GM19463 (cell line): Measurements from ENCODE around the gene MCM5.
A peak's percentile ranks its signal among the peaks of the same experiment; 100 is the strongest.
"Not testable (repeated sequence)": the region's sequence is repeated elsewhere in the genome, so short reads cannot be mapped to it uniquely, and the experiment has no call there.

Experiments
- ATAC-seq: cut with Tn5 transposase; IDR thresholded peaks from one replicate; pipeline ENCODE4 v1.9.1; 2021; ENCODE audit warnings: mild to moderate bottlenecking, moderate library complexity; ENCODE audit not compliant: unreplicated experiment

Gene MCM5

DNA sequence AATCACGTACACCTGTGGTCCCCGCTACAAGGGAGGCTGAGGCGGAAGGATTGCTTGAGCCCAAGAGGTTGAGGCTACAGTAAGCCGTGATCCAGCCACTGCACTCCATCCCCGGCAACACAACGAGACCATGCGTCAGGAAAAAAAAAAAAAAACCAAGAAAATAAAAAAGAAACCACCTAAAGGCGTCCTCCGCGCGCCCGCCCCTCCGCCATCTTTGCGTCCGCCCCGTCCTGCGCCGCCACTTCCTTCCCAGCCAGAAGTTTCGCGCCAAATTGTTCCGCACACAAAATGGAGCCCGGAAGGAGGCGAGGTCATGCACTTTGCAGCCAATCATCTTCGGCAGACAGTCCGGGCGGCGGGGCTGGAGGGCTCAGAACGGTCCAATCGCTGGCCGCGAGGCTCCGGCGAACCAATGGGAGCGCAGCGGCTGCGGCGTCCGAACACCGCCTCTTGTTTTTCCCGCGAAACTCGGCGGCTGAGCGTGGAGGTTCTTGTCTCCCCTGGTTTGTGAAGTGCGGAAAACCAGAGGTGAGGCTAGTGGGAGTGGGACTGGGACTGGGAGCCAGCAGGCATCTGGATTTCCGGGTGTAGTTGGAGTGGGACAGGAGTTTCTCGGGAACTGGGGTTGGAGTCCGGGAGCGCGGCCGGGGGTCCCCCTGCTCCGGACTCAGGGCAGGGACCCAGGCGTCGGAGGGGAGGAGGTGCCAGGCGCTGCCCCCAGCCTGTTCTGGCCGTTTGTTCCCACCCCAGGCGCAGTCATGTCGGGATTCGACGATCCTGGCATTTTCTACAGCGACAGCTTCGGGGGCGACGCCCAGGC lies at the start of gene MCM5:
TSS of gene MCM5 (plus strand) at position 463 of the 823 bp plus-strand sequence. CDS start at position 762, 299 bp downstream.
- peak; percentile 95 for ATAC-seq

DNA sequence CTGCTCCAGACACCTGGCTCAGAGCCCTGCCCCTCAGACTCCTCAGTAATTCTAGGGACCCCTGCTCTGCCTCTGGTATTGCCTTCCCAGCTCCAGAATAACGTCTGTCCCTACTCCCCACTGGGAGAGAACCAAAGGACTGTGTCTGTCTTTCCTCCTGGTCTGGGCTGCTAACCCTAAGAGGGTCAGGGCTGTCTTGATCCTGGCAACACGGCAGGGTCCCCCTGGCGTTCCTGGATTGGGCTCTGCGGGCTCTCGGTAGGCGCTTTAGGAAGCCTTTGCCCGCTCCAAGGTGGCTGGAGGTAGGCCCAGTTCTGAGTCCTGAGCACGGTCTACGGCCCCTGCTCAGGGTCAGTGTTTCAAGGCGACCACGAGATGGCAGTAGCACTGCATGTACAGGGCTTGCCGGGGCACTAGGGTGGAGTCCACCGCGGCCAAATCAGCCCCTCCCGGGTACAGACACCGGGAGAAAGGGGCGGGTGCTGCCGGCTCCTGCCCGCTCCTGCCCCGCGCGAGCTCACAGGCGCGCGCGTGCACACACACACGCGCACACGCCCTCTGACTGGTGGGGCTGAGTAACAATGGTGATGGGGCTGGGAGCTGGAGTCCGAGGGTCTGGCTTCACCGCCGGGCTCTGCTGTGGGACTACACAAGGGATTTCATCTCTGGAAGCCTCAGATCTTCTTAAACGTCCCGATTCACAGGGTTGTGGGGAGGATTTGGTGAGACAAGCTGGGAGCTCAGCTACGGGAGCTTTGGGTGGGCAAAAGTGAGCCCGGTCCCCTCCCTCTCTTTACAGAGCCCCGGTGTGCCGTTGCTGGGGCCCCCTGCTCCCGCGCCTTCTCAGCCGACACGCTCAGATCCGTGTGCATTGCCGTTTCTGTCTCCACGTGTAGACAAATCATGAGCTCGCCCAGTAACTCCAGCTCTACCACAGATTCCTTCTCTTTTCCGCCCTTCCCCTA lies 49.1 kb upstream of the MCM5 start:
- ATAC-seq, result peak; percentile 72

DNA sequence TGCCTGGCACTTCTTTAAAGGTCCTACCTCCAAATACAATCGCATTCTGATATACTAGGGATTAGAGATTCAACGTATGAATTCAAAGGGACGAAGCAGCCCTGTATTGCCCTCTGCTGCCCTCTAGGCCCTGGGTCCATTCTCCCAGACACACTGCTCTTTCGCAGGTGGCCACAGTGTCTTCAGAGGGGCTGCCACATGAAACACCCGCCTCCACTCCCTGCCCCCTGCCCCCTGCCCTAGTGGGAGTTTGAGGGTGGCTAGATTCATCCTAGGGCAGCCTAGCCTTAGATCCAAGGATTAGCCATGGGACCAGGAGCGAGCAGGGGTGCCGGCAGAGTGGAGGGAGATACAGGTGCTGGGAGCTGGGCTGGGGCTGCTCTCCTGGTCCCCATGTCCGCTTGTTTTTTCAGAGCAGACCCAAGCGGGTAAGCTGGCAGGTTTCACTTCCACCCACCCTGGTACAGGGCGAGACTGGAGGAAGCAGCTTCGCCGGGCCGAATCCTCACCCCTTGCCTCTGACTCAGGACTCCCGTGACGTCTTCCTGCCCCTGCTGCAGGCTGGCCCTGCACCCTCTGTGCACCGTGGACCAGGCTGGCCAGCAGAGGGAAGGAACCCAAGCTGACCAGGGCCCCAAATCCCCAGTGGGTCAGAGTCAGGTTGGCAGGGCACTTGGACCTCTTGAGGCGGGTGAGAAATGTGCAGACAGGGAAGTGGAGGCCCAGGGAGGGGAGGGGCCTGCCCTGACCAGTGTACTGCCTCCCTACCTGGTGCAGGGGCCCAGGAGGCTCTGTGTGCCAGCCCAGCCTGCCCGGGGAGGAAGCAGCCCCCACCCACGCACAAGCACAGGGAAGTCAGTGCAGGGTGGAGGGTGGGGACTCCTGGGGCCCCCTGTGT lies 47.5 kb upstream of the MCM5 start:
- ATAC-seq, result peak; percentile 63

DNA sequence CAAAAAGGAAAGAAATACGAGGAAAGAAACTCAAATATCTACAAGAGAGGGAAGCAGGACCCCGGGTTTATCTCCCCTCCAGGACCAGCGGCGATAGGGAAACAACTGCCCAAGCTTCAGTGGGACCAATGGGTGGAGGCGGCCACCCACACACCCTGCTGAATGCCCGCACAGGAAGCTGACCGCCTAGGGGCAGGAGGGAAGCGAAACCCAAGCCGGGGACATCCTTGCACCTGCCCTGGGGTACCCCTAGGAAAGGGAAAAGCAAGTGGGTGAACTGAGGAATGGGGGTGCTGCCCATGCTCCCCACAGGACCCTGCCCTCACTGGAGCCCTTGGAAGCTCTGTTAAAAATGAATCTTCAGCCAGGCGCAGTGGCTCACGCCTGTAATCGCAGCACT lies 46.6 kb upstream of the MCM5 start:
- ATAC-seq, result no peak

DNA sequence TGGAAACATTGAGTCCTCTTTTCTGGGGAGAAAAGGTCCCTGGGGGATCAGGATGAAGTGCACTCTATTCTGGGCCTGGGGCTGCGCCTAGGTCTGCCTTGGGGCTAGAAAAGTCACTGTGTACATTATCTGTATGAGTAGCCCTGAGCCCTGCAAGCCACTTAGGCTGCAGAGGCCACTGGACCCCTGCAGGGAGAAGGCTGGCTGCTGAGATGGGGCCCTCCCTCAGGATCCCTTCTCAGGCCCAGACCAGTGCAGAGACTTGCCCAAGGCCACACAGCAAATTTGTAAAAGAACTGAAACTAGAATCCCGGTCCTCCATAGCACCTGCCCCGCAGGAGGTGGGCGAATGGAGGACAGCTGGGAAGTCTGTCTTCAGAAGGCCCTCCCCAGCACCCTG lies 45.9 kb upstream of the MCM5 start:
- ATAC-seq, result no peak

DNA sequence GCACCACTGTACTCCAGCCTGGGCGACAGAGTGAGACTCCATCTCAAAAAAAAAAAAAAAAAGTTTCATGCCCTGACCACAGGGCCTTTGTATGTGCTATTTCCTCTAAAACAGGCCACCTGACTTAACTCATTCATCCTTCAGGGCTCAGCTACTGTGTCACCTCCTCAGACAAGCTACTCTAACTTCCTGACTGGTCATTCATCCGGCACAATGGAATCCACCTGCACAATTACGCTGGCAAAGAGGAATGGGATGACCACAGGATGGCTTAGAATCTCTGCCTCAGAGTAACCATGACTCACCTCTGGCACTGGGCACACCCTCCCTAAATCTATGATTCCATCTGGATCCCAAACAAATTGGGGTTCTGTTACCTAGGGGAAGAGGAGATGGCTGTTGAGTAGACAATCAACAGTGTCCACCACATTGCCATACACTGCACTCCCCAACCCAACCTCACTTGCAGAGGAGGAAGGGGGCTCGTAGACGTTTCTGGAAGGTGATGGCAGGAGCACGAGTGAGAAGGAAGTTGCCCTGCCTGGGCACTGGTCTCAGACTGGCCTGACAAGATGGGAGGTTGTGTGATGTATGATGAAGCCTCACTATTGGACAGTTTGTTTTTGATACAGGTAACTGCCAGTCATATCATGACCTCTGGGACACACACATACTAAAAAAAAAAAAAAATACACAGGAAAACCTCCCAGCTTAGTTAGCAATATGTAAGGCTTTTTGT lies 41.9 kb upstream of the MCM5 start:
- ATAC-seq, result no peak

DNA sequence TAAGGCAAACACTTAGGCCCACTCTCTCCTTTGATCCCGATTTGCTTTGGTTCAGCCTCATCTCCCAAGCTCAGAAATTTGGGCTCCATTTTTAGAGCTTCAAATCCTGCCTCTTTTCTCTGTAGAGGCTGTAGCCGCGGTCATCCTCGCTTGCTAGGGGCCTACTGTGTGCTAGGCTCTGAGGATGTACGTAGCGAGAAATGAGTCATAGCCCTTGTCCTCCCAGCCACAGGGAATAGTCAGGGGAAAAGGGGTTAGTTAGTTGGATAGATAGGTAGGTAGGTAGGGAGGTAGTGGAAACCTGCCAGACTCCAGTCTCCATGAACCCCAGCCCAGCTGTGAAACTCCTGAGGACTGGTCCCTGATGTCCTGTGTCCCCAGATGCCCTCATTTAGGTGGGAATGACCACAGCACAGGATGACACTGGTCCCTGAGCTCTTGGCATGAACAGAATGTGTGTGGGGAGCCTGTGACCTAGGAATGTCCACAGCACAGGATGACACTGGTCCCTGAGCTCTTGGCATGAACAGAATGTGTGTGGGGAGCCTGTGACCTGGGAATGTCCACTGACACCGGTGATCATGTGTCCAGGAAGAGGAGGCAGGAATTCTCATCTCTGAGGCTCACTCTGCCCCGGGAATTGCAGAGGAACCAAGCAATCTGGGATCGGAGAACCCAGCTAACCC lies 40.4 kb upstream of the MCM5 start:
- no peak for ATAC-seq

DNA sequence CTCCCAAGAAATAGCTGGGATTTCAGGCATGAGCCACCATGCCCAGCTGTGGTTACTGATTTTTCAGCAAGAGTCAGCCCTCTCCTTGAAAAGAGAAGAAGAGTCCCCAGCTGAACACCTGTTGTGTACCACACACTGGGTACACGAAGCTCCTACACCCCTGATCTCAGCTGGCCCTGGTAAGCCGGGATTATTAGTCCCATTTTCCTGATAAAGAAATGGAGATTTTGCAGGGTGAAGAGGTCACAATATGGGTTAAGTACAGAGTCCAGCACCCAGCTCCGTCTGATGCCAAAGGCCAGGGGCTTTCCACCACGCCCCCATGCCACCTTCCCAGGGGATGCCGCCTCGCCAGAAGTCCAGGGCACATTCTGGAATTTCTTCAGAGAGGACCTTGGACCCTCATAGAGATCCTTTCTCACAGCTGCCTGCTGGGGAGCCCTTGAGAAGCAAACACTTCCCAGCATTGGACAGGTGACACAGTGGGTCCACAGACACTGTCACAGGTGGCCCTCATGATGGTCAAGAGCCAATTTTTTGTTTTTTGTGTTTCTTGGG lies 38.9 kb upstream of the MCM5 start:
- ATAC-seq, result no peak

DNA sequence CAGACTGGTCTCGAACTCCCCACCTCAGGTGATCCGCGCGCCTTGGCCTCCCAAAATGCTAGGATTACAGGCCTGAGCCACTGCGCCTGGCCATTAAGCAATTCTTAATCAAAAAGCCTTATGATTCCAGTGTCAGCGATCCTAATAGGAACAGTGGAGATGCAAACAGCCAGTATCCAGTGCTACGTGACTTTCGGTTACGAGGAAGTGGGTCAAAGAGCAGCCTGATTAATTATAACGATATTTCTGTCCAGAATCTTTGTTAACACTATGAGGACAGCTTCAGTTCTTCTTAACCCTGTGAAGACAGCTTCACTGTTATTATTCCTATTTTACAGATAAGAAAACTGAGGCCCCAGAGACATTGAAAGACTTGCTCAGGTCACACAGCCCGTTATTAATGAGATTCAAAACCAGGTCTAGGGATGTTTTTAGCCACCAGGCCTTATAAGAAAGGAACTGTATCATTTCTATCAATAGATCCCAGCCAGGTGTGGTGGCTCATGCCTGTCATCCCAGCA lies 36.3 kb upstream of the MCM5 start:
- ATAC-seq, result no peak

DNA sequence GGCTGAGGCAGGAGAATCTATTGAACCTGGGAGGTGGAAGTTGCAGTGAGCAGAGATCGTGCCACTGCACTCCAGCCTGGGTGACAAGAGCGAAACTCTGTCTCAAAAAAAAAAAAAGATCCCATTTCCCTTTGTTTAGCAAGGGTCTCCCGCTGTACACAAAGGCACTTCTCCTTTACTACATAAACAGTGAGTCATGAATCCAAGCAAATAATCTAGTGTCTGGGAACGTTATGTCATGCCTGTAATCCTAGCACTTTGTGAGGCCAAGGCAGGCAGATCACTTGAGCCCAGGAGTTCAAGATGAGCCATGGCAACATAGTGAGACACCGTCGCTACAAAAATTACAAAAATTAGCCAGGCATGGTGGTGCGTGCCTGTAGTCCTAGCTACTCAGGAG lies 35.7 kb upstream of the MCM5 start:
- not testable (repeated sequence) for ATAC-seq

DNA sequence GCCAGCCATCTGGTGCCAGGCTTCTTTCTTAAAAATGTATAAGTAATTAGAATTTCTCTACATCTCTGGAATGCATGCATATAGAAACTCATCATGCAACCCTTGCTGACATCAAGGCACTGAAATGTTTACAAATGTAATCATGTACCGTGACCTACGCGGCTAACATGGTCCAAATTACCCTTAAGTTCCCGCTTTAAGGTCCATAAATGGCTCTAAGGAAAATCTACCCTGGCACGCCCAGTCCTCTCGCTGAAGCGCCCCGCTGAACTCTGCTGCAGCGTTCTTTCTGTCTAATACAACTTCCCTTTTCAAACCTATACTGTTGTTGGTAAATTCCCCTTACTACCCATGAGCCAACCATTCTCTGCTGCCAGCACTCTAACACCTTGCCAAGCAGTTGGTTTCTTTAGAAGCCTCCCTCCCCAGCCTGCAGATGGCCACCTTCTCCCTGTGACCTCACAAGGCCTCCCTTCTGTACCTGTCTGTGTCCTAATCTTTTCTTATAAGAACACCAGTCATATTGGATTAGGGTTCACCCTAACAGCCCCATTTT lies 32.5 kb upstream of the MCM5 start:
- ATAC-seq, result peak; percentile 53

DNA sequence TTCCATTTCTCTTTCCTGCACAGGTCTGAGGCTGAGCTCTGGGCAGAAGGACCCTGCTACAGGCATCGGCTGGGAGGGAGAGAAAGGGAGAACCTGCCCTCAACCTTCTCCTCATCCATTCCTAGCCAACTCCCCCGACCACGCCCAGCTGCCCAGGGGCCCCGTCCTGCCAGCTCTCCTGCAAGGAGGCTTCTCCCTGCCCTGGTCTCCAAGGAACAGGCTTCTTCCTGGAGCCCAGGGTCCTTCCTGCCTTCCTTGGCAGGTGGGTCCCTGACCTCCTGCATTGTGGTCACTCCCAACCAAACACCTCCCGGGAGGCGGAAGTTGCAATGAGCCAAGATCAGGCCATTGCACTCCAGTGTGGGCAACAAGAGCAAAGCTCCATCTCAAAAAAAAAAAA lies 31.6 kb upstream of the MCM5 start:
- no peak for ATAC-seq

DNA sequence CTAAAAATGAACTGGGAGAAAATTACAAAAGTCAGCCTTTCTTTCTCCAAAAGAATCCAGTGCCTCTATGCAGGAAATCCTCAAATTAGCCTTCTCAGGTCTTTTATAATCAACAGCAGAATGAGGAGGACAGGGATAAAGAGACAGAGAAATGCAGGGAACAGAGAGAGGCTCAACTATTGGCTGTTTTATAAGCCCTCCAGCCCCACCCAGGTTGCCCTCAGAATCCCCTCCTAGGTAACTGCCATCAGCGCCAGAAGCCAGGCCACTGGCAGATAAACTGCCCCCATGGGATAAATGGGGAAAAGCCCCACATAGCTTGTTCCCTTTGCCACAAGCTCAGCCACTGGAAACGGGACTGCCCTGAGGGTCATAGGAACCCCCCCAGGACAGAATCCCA lies 29.9 kb upstream of the MCM5 start:
- ATAC-seq, result no peak

DNA sequence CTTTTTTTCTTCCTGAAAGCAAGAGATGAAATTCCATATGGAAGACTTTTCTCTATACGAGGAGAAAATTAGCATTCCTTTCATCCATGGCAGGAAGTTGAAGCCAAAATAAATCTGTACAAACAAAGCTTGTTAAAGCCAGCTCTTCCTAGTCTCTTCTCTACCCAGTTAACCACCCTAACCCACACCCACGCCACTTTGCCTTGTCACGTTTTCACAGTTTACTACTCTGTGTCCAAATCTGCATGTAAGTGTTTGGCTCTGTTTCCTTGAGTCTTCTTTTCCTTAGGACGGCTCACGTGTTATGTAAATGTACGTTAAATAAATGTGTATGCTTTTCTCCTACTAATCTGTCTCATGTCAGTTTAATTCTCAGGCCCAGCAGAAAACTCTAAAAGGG lies 26.2 kb upstream of the MCM5 start:
- ATAC-seq, result no peak

DNA sequence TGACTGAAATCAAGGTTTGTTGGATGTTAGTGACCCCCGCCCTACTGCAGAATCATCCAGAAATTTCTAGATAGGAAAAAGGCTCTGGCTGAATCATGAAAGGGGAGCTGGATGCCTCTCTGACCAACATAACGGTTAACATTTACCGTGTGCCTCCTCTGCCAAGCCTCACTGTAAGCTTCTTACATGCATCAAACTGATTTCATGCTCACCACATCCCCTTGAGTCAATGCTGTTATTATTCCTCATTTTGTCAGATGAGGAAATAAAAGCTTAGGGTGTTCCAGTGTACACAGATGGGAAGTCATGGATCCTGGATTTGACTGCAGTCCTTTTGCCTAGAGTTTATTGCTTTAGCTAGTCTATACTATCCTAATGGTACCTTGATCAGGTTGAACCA lies 24.9 kb upstream of the MCM5 start:
- ATAC-seq, result no peak

DNA sequence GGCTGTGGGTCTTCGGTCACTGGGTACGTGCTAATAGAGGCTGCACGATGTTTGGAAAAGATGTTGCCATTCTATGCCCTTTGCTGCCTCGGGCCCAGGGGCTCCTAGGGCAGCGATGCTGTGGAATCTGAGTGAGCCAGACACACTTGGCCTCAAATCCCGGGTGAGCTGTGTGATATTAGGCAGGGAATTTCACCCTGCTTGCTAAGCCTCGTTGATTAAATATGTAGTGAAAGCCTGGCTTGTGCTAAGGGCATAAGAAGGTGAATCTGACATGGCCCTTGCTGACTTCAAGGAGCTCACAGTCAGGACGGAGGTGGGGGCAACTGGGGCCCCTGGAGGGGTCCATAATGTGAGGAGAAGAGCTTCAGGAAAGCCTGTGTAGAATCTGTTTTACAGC lies 24.4 kb upstream of the MCM5 start:
- no peak for ATAC-seq

DNA sequence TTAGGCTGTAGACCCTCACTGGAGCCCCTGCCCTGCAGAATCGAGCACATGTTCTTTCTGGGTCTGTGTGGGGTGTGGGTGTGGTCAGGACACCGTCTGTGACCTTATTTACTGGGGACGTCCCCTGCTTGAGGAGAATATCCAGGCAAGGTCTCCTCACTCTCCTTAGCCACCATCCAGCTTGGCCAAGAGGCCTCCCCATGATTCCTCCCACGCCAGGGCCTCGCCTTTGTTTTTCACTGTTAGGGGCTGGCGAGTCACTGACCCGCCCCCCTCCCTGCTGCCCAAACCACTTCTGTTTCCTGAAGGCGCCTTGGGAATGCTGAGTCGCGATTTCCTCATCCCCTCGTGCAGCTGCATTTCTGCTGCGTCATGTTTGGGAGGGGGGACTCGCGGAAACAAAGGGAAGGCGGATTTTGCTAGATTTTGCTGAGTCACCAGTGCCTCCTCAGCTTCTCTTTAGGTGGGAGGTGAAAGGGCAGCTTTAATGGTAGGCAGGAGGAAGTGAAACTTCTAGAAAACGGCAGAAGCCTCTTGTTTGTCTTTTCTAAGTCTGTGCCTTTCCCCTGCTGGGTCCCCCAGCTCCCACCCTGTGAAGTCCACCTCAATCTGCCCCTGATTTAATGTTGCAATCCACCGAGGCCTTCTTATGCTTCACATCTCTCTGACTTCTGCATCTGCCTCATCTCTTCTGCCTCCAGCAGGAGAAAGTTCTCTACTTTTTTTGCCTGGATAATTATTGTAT lies 23.0 kb upstream of the MCM5 start:
- ATAC-seq, result peak; percentile 48

DNA sequence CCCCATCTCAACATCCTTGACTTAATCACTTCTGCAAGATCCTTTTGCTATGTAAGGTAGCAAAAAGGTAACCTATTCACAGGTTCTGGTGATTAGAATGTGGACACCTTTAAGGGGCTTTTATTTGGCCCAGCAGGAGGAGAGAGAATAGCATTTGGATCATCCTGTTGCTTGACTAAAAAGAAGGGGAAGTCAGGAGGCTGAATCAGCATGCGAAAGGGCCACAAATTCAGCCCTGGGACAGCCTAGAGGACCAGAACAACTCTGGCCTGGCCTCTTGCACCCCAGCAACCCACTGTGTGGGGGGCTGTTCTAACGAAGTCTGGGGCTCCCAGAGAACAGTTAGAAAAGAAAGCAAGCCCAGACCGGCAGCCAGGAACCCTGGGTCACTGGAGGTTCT lies 22.2 kb upstream of the MCM5 start:
- no peak for ATAC-seq
